ENCODE data around the gene CEP290.
"Not testable (repeated sequence)": the region's sequence is repeated elsewhere in the genome, so short reads cannot be mapped to it uniquely, and the experiment has no call there.

Gene CEP290

GRCh38 chr12:88056571-88056970, 85.3 kb downstream of the CEP290 start:
- no peak for DNase-seq (ENCODE audit: low spot score)

- peak; percentile 57 for DNase-seq (ENCODE audit: low spot score)
Observed at GRCh38 chr12:88052686-88053085, 89.2 kb downstream of the CEP290 start.

- no peak for DNase-seq (ENCODE audit: low spot score)
Observed at GRCh38 chr12:88044035-88044434, 97.9 kb downstream of the CEP290 start.

- DNase-seq (ENCODE audit: low spot score), result no peak
Observed at GRCh38 chr12:88037770-88038169, 104.1 kb downstream of the CEP290 start.

DNA sequence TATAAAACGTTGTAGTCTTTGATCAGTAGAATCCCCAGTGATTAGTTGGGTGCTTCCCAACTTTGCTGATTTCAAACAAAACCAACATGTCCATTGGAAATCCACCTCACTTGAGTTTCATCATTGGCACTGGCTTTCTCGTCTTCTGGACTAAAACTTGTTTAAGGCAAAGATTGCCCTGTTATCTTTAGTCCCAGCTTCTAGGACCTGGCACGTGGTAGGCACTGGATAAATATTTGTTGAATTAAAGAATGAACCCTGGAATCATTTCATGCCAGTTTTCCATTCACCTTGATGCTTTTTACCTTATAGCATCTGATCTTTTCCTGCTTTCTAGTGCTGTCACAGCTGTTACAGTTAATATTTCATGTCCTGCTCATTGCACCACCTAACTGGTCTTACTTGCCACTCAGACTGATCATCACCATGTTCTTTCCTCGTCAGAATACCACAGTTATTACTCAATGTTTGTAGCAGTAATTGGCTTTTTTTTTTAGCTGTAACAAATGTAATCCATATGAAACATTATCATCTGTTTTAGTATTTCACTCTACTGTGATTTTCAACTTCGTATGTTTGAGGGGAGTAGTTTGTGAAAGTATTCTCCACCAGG, 105.4 kb downstream of the CEP290 start:
- DNase-seq (ENCODE audit: low spot score), result no peak

GRCh38 chr12:88035907-88036289, 106.0 kb downstream of the CEP290 start:
- no peak for DNase-seq (ENCODE audit: low spot score)

DNA sequence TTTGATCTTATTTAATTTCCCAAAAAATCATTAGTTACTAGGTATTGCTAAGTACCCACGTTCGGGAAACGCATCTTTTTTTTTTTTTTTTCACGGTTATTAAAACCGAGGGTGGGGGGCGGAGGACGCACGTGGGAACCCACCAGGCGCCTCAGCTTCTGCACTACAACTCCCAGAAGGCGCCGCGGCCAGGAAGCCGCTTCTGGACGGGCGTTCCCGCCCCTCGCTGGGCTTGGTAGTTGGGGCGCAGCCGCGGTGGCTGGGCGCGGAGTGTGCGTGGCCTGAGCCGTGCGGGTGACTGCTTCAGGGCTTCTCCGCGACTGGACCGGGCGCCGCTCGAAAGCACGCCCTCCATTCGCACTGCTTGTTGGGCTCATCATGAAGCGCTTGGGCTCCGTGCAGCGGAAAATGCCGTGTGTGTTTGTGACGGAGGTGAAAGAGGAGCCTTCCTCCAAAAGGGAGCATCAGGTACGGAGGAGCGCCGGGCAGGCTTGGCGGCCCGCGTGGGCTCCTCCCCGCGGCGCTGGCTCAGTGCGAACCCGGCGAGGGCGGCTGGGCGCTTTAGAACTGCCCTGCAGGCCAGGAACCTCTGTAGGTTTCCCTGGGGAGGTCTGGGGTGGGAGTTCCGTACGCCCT, 106.5 kb downstream of the CEP290 start:
- DNase-seq (ENCODE audit: low spot score), result peak; percentile 90

- DNase-seq (ENCODE audit: low spot score), result not testable (repeated sequence)
Observed at GRCh38 chr12:88031161-88031560, 110.7 kb downstream of the CEP290 start.

GRCh38 chr12:88029093-88029665, 112.7 kb downstream of the CEP290 start, which contains the start of gene C12orf50:
C12orf50 (minus strand) TSS chr12:88029401; CDS start chr12:88026962, 2,439 bp downstream.
- no peak for DNase-seq (ENCODE audit: low spot score)

DNA sequence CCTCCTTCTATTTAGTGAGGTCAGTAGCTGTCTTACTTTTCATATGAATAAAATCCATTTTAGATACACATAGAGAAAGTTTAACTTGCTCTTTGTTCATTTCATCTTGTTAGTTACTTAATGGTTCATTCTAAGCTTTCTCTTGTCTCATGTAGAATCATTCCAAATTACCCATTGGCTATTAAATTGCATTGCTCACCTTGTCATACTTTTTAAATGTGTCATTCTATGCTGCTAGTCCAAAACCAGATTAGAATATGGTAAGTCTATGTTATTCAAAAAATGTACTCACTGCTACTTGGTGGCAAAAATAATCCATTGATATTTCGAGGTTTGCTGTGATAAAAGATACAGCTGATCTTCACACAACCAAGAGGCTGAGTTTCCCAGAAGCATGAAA, 115.7 kb downstream of the CEP290 start:
- DNase-seq (ENCODE audit: low spot score), result no peak

DNA sequence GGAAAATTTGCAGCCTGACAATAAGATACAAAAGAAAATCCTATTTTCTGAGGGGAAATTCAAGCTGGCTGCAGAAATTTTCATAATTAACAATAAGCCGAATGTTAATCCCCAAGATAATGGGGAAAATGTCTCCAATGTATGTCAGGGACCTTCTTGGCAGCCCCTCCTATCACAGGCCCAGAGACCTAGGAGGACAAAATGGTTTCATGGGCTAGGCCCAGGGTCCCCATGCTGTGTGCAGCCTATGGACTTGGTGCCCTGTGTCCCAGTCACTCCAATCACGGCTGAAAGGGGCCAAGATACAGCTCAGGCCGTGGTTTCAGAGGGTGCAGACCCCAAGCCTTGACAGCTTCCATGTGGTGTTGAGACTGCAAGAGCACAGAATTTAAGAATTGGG, 123.9 kb downstream of the CEP290 start:
- no peak for DNase-seq (ENCODE audit: low spot score)

DNA sequence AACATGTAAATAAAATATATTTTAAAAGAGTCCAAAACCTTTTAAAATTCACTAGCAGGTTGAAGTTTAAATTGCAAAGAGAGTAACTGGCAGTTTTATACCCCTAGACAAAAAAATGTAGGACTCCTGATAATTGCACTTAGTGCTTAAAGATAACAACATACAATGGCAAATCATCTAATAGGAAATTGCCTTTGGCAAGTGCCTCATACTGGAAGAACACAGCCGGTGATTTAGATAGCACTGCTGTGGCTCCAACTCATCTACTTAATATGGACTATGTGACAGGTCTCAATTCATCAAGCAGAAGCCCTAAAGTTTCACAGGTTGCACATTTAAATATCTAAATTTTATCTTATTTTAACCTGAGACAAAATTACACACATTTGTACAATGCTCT, 126.1 kb downstream of the CEP290 start:
- no peak for DNase-seq (ENCODE audit: low spot score)

DNA sequence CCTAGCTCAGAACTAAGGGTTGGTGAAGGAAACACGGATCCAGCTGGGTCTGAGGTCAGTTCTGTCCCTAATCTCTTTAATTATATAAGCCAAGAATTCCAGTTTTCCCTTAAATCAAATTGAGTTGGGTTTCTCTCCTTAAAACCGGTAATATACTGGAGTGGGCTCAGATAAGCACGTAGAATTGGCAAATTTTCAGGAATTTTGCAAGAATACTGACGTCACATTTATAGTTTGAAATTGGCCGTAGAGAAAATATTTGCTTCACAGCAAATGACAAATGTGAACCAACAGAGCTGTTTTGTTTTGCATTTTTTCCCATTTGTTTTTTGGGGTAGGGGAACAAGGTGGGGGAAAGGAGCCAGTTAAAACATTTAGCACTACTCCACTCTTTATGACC, 130.1 kb downstream of the CEP290 start:
- DNase-seq (ENCODE audit: low spot score), result no peak

- DNase-seq (ENCODE audit: low spot score), result peak; percentile 11
Observed at GRCh38 chr12:88006351-88006750, 135.5 kb downstream of the CEP290 start.

DNA sequence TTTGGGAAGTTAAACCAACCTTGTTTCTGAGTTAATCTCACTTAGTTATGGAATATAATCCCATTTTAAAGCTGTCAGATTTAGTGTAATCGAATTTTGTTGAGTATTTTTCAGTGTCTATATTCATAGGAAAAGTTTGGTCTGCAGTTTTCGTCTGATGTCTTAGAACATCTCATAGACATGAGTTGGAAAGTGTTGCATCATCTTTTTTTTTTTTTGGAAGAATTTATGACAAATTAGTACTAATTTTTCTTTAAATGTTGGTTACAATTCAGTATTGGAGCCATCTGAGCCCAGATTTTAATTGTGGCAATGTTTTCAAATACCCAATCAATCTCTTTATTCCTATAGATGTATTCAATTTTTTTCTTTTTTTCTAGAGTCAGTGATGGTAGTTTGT, 140.6 kb downstream of the CEP290 start:
- no peak for DNase-seq (ENCODE audit: low spot score)
